DMS79 treated with DMSO at 0.1 percent for 48 hours (cell line): Measurements from ENCODE around the gene LRRK1.

Experiments used
- DNase-seq: peaks from one replicate; lab custom pipeline; 2025; lab: John Stamatoyannopoulos, UW

LRRK1 gene

GRCh38 chr15:101004500-101004899 lies 85.3 kb downstream of the LRRK1 start:
- DNase-seq, result no peak

- no peak for DNase-seq
Observed at GRCh38 chr15:101004986-101005747, 86.0 kb downstream of the LRRK1 start.

GRCh38 chr15:101006931-101007691 lies 88.0 kb downstream of the LRRK1 start:
- peak; percentile 23 for DNase-seq

- peak; percentile 69 for DNase-seq
Observed at GRCh38 chr15:101008158-101009139, 89.3 kb downstream of the LRRK1 start.

- DNase-seq, result no peak
Observed at GRCh38 chr15:101009176-101009575, 90.0 kb downstream of the LRRK1 start.

- DNase-seq, result no peak
Observed at GRCh38 chr15:101010781-101011180, 91.6 kb downstream of the LRRK1 start.

- DNase-seq, result no peak
Observed at GRCh38 chr15:101012326-101013200, 93.4 kb downstream of the LRRK1 start.

- no peak for DNase-seq
Observed at GRCh38 chr15:101013201-101013550, 94.0 kb downstream of the LRRK1 start.

- peak; percentile 68 for DNase-seq
Observed at GRCh38 chr15:101013769-101014675, 94.9 kb downstream of the LRRK1 start.

GRCh38 chr15:101014921-101015841 lies 96.0 kb downstream of the LRRK1 start:
- DNase-seq, result peak; percentile 30

- DNase-seq, result no peak
Observed at GRCh38 chr15:101016581-101016980, 97.4 kb downstream of the LRRK1 start.

GRCh38 chr15:101017093-101017754 lies 98.1 kb downstream of the LRRK1 start:
- no peak for DNase-seq

GRCh38 chr15:101018016-101018415 lies 98.9 kb downstream of the LRRK1 start:
- DNase-seq, result no peak

GRCh38 chr15:101018450-101018849 lies 99.3 kb downstream of the LRRK1 start:
- no peak for DNase-seq

GRCh38 chr15:101019366-101019896 lies 100.3 kb downstream of the LRRK1 start:
- DNase-seq, result no peak

GRCh38 chr15:101020451-101020850 lies 101.3 kb downstream of the LRRK1 start:
- no peak for DNase-seq

GRCh38 chr15:101020945-101021344 lies 101.8 kb downstream of the LRRK1 start:
- DNase-seq, result no peak

- DNase-seq, result no peak
Observed at GRCh38 chr15:101022306-101022705, 103.1 kb downstream of the LRRK1 start.
